Erythroblast (primary cell): Measurements from ENCODE around the gene MAP3K20.

Experiments
- GATA1 ChIP-seq: IDR thresholded peaks from 2 replicates; pipeline ENCODE4 v1.6.1; 2011; ENCODE audit warnings: low read depth, mild to moderate bottlenecking, control low read depth, low read length, moderate library complexity
- POLR2A ChIP-seq: IDR thresholded peaks from 2 replicates; pipeline ENCODE4 v1.6.1; 2011; ENCODE audit warnings: mild to moderate bottlenecking, low read length

DNA sequence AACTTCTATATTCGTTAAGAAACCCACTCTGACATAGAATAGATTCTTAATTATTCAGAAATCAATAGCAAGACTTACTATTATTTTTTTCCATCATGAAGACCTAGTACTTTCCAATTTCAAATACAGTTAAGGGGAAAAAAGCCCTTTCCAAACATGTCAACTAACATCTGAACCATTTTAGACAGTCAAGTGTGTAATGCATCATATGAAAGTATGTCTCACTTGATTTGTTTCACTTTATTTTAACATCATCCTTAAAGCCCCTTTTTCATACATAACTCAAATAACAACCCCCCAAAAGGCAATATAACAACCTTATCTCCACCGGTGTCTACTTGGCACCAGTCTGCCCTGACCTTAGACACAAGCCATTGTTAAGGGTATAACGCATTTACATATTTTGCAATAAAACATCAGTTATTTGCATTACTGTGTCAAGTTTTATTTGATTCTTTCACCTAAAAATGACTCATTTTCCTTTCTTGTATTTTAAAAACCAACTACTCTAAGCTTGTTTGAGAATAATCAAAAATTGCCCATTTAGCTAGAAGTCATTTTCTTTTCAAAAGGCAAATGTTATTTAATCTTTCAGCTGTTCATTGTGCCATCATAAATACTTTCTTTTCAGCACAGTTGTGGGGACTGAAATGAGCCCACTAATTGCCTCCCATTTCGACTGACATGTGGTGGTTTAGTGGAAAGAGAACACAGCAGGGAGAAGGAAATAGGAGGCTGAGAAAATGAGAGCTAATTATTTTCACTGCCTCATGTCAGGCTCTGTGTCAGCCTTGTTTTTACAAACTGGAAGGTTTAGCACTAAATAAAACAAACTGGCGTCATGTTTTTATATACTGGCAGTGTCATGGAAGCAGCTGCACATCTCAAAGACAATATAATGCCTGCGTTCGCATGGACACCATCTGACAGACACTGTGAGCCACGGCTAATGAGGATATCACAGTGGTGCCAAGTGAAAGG, 174.3 kb downstream of the MAP3K20 start:
- TF ChIP-seq POLR2A (no peak), GATA1 (no peak)
